GM23248 (cell line): ENCODE measurements around the gene STAG1. TPM values are rescaled to one million over a fixed set of nuclear protein-coding genes. Genes with fewer than 3 reads are reported as not detected.
"Not testable (repeated sequence)": the region's sequence is repeated elsewhere in the genome, so short reads cannot be mapped to it uniquely, and the experiment has no call there.

Experiments
- DNase-seq: peaks from one replicate; pipeline ENCODE4 v3.0.0-alpha.2; 2015
- H2AFZ ChIP-seq: fragments of 200-600 bp; sonication (generic); 2 replicates; pipeline ENCODE4 v1.6.1; 2016; ENCODE audit warnings: antibody characterized with exemption
- H3F3A ChIP-seq: fragments of 200-600 bp; sonication (generic); 2 replicates; pipeline ENCODE4 v1.6.1; 2016; ENCODE audit warnings: mild to moderate bottlenecking, antibody characterized with exemption, mixed run types; ENCODE audit not compliant: insufficient read depth
- H3K27ac ChIP-seq: fragments of 200-600 bp; sonication (generic); 2 replicates; pipeline ENCODE4 v1.5.1; 2016; ENCODE audit warnings: mild to moderate bottlenecking
- H3K27me3 ChIP-seq: fragments of 200-600 bp; sonication (generic); replicated peaks from 2 replicates; pipeline ENCODE4 v1.6.1; 2016; ENCODE audit warnings: mild to moderate bottlenecking; ENCODE audit not compliant: insufficient read depth
- H3K36me3 ChIP-seq: fragments of 200-600 bp; sonication (generic); 2 replicates; pipeline ENCODE4 v1.6.1; 2016; ENCODE audit warnings: low read depth, mild to moderate bottlenecking
- H3K4me1 ChIP-seq: fragments of 200-600 bp; sonication (generic); 2 replicates; pipeline ENCODE4 v1.6.1; 2016; ENCODE audit warnings: mild to moderate bottlenecking; ENCODE audit not compliant: insufficient read depth
- H3K4me2 ChIP-seq: fragments of 200-600 bp; sonication (generic); one replicate; pipeline ENCODE4 v1.6.1; 2016; ENCODE audit warnings: mild to moderate bottlenecking; ENCODE audit not compliant: unreplicated experiment
- H3K4me3 ChIP-seq: fragments of 200-600 bp; sonication (generic); 2 replicates; pipeline ENCODE4 v1.5.1; 2016; ENCODE audit warnings: mild to moderate bottlenecking
- H3K79me2 ChIP-seq: fragments of 200-600 bp; sonication (generic); 2 replicates; pipeline ENCODE4 v1.6.1; 2016; ENCODE audit warnings: mild to moderate bottlenecking; ENCODE audit not compliant: insufficient read depth
- H3K9ac ChIP-seq: fragments of 200-600 bp; sonication (generic); 2 replicates; pipeline ENCODE4 v1.6.1; 2016; ENCODE audit warnings: mild to moderate bottlenecking
- H3K9me2 ChIP-seq: fragments of 200-600 bp; sonication (generic); 2 replicates; pipeline ENCODE4 v1.6.1; 2016; ENCODE audit warnings: mixed run types, mild to moderate bottlenecking, moderate library complexity; ENCODE audit not compliant: insufficient read depth
- H3K9me3 ChIP-seq: fragments of 200-600 bp; sonication (generic); one replicate; pipeline ENCODE4 v1.6.1; 2017; ENCODE audit warnings: low read depth
- H4K20me1 ChIP-seq: fragments of 200-600 bp; sonication (generic); 2 replicates; pipeline ENCODE4 v1.6.0; 2016; ENCODE audit not compliant: insufficient read depth
- EZH2 ChIP-seq: fragments of 200-600 bp; sonication (generic); IDR thresholded peaks from 2 replicates; pipeline ENCODE4 v1.6.1; 2018; ENCODE audit warnings: antibody characterized with exemption, mild to moderate bottlenecking; ENCODE audit not compliant: insufficient read depth, poor library complexity, severe bottlenecking
- EZH2phosphoT487 ChIP-seq: fragments of 200-600 bp; sonication (generic); IDR thresholded peaks from 2 replicates; pipeline ENCODE4 v1.6.1; 2018; ENCODE audit warnings: antibody characterized with exemption, moderate library complexity, mild to moderate bottlenecking, low read depth; ENCODE audit not compliant: insufficient read depth
- WGBS, 2 experiments: methylation state at CpG; one replicate each; pipeline ENCODE4 v1.1.6; 2015 to 2017; ENCODE audit warnings: low lambda C conversion rate in 2 of 2, low coverage in 1 of 2; ENCODE audit errors: missing lambda C conversion rate in 2 of 2; 5-methylcytosine and 5-hydroxymethylcytosine counted together
- in situ Hi-C: fragments of 300-500 bp; cut with MboI; formaldehyde crosslinking; loops from 2 replicates; pipeline ENCODE4 v1.15.0; 2020
- polyA plus RNA-seq: library from polyadenylated mRNA; unstranded; fragments of >200 nt; fragmentation: Nextera tagmentation; extraction: Ambion mirVana; gene quantifications from 2 replicates; pipeline ENCODE4 v1.2.1, GENCODE V29; 2016
- total RNA-seq: library from RNA; depleted of rRNA; stranded (reverse); fragments of >200 nt; shearing (Covaris generic); gene quantifications from 2 replicates; pipeline ENCODE4 v1.2.3, GENCODE V29; 2014

The STAG1 gene
- total and polyA plus RNA-seq, 2 experiments from 2014 or later = 21.1 to 39.7 TPM

DNA sequence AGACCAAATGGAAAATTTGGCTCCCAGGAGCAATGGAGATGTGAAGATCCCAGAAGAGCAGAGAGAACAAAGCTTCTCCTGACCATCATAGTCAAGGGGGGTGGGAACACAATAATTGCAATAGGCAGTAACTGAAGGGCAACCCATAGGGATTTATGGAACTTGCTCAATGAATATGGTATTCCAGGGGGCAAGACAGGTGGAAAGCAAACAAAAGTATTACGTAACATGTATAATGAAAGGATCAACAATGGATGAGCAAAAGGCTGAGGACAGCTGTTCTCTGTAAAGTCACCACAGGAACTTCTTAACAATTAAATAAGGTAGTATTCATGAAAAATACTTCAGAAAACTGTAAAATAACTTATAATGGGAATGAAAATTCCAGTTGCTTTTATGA, 275.9 kb downstream of the STAG1 start:
- no peaks in the 10 kb centered on the region for H3K79me2 ChIP-seq
- no peaks in the 10 kb centered on the region; the same call in 1 of the 2 replicates for H3K36me3 ChIP-seq
- H3K4me2 ChIP-seq = no peak overlapping the region

DNA sequence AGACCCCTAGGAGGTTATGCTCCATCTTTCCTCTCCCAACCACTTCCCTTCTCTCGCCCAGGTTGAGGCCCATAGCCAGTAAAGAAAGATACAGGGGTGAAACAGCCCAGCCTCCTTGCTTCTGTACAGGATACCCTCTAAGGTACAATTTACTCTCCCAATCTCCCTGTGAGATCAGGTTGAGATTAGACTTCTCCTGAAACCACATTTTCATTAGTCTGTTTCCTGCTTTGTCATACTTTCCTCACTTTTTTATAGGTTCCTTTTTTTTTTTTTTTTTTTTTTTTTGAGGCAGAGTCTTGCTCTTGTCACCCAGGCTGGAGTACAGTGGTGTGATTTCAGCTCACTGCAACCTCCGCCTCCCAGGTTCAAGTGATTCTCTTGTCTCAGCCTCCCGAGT, 277.3 kb downstream of the STAG1 start:
- peaks cover 14% of the 10 kb centered on the region for H3K4me1 ChIP-seq
- in situ Hi-C loops, H3K27ac ChIP-seq: not testable (repeated sequence)

More for the DNA sequence above, 275.9 kb downstream of the STAG1 start:
- H3K9me3 ChIP-seq = no peaks in the 10 kb centered on the region
- TF ChIP-seq EZH2 (no peak), EZH2phosphoT487 (no peak)
- peaks cover 14% of the 10 kb centered on the region for H3K4me1 ChIP-seq
- no peaks in the 10 kb centered on the region for H3K27me3 ChIP-seq
- no peak overlapping the region for H3K4me3 ChIP-seq
- H4K20me1 ChIP-seq = no peaks in the 10 kb centered on the region
- no peak overlapping the region for H2AFZ ChIP-seq
- no peak overlapping the region for H3K9ac ChIP-seq
- peaks cover 17% of the 10 kb centered on the region; the same call in 1 of the 2 replicates for H3F3A ChIP-seq
- H3K27ac ChIP-seq = no peak overlapping the region
- DNase-seq = no peak
- in situ Hi-C loops = no loop called here
- no peaks in the 10 kb centered on the region for H3K9me2 ChIP-seq
- 91 to 100% methylated on average over 1 of the region's 1 CpG for WGBS, 2 experiments

DNA sequence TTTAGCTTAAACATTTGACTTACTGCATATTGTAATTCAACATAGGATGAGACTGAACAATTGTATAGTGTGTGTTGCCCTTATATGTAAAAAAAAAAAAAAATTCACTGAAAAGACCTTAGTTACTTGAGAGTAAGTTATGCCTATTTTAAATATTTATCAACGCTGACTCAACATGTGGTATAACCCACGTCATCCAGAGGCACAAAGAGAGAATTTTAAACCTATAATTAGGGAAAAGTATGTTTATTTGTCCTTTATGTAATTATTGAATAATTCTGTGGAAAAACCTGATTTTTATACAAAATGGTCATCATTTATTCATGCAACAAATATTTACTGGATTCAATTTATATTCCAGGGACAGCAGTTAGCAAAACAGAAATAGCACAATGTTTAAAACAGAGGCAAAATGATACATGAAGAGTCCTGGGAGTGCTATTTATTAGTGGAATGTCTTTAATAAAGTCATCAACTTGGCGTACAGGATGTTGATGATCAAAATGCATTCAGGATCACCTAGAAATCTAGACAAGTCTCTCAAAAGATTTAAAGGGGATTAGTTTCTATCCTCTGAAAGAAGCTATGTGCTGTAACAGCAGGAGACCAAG, 278.4 kb downstream of the STAG1 start:
- Histone ChIP-seq H3K9me2 (no peaks in the 10 kb centered on the region), H3K9me3 (no peaks in the 10 kb centered on the region), H3K4me3 (no peak overlapping the region), H3K9ac (peak overlapping the region; percentile 45), H2AFZ (no peak overlapping the region), H4K20me1 (no peaks in the 10 kb centered on the region), H3K79me2 (no peaks in the 10 kb centered on the region), H3K27ac (peak overlapping the region; percentile 64), H3K4me1 (peaks cover 14% of the 10 kb centered on the region), H3K36me3 (no peaks in the 10 kb centered on the region; the same call in 1 of the 2 replicates), H3K27me3 (no peaks in the 10 kb centered on the region), H3F3A (peaks cover 17% of the 10 kb centered on the region; the same call in 1 of the 2 replicates), H3K4me2 (peak overlapping the region; percentile 10)
- TF ChIP-seq EZH2phosphoT487 = no peak
- TF ChIP-seq EZH2 = no peak
- WGBS, 2 experiments = 36 to 48% methylated on average over 3 of the region's 3 CpGs
- peak; percentile 71 for DNase-seq
- in situ Hi-C loops = no loop called here

More for the DNA sequence above, 277.3 kb downstream of the STAG1 start:
- H3K4me3 ChIP-seq, H3K9ac ChIP-seq, H3K4me2 ChIP-seq, H2AFZ ChIP-seq, H4K20me1 ChIP-seq, H3K9me3 ChIP-seq, H3K27me3 ChIP-seq, H3K79me2 ChIP-seq, H3K9me2 ChIP-seq, H3K36me3 ChIP-seq: not testable (repeated sequence)
- peak; percentile 37 for DNase-seq
- WGBS, 2 experiments = 92 to 98% methylated on average over 3 of the region's 3 CpGs
- peaks cover 17% of the 10 kb centered on the region; the same call in 1 of the 2 replicates for H3F3A ChIP-seq

DNA sequence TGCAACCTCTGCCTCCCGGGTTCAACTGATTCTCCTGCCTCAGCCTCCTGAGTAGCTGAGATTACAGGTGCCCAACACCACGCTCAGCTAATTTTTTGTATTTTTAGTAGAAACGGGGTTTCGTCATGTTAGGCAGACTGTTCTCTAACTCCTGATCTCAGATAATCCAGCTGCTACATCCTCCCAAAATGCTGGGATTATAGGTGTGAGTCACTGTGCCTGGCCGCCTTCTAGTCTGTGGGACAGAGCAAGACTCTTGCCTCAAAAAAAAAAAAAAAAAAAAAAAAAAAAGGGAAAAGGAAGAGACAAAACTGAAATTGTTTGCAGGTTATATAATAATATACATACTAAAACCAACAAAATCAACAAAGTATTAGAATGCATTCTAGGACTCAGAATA, 286.9 kb downstream of the STAG1 start:
- peak overlapping the region; percentile 49 for H3K9ac ChIP-seq
- H2AFZ ChIP-seq = no peak overlapping the region
- H3K36me3 ChIP-seq = no peaks in the 10 kb centered on the region
- peaks cover 12% of the 10 kb centered on the region for H3K4me1 ChIP-seq
- no peaks in the 10 kb centered on the region for H3K27me3 ChIP-seq
- no peak for TF ChIP-seq EZH2
- TF ChIP-seq EZH2phosphoT487 = no peak
- WGBS, 2 experiments = 21 to 37% methylated on average over 5 of the region's 5 CpGs
- peak; percentile 83 for DNase-seq
- H3K27ac ChIP-seq = peak overlapping the region; percentile 84
- peaks cover 36% of the 10 kb centered on the region for H3K79me2 ChIP-seq
- H3K4me2 ChIP-seq = peak overlapping the region; percentile 32
- no peaks in the 10 kb centered on the region for H4K20me1 ChIP-seq
- no peaks in the 10 kb centered on the region for H3K9me2 ChIP-seq
- H3K4me3 ChIP-seq = no peak overlapping the region
- H3F3A ChIP-seq = peaks cover 29% of the 10 kb centered on the region
- in situ Hi-C loops = no loop called here
- no peaks in the 10 kb centered on the region for H3K9me3 ChIP-seq
